Ishikawa (cell line): Measurements from ENCODE around the gene AP3S2.

Source experiments
- CEBPB ChIP-seq: IDR thresholded peaks from 2 replicates; pipeline ENCODE4 v1.6.1; 2012
- EGR1 ChIP-seq: IDR thresholded peaks from 2 replicates; pipeline ENCODE4 v1.6.1; 2012
- EP300 ChIP-seq: IDR thresholded peaks from 2 replicates; pipeline ENCODE4 v1.6.1; 2012; ENCODE audit warnings: borderline replicate concordance
- FOXM1 ChIP-seq: IDR thresholded peaks from 2 replicates; pipeline ENCODE4 v1.6.1; 2012; ENCODE audit warnings: low read depth, borderline replicate concordance
- NFIC ChIP-seq: IDR thresholded peaks from 2 replicates; pipeline ENCODE4 v1.6.1; 2012
- RAD21 ChIP-seq: IDR thresholded peaks from 2 replicates; pipeline ENCODE4 v1.6.1; 2012; ENCODE audit warnings: low read depth
- REST ChIP-seq: IDR thresholded peaks from 2 replicates; pipeline ENCODE4 v1.6.1; 2012; ENCODE audit warnings: low read depth, mild to moderate bottlenecking
- TAF1 ChIP-seq: IDR thresholded peaks from 2 replicates; pipeline ENCODE4 v1.6.1; 2012; ENCODE audit warnings: low read depth, mild to moderate bottlenecking
- TCF12 ChIP-seq: IDR thresholded peaks from 2 replicates; pipeline ENCODE4 v1.6.1; 2012; ENCODE audit warnings: low read depth
- USF1 ChIP-seq: IDR thresholded peaks from 2 replicates; pipeline ENCODE4 v1.6.1; 2012
- YY1 ChIP-seq: IDR thresholded peaks from 2 replicates; pipeline ENCODE4 v1.6.1; 2012; ENCODE audit warnings: low read depth
- ZBTB7A ChIP-seq: IDR thresholded peaks from 2 replicates; pipeline ENCODE4 v1.6.1; 2012; ENCODE audit warnings: low read depth

GRCh38 chr15:89809787-89810148 lies 84.0 kb downstream of the AP3S2 start:
- TF ChIP-seq RAD21 (no peak), TCF12 (no peak), EGR1 (no peak), TAF1 (no peak), EP300 (no peak), ZBTB7A (no peak), USF1 (no peak), CEBPB (no peak), YY1 (no peak), FOXM1 (no peak), NFIC (no peak), REST (no peak)
